ENCODE data around the gene ZFY. TPM values are rescaled to one million over a fixed set of nuclear protein-coding genes. Genes with fewer than 3 reads are reported as not detected.

ZFY gene
- total RNA-seq (2014; rRNA removed; shearing (Covaris generic)) = 6.2 and 8.2 TPM in 2 replicates

- DNase-seq (ENCODE audit: low spot score) = peak; percentile 19
Observed at GRCh38 chrY:2934861-2935715, at the start of gene ZFY. Gene ZFY (plus strand): TSS chrY:2935381. CDS start chrY:2953937, 18,556 bp downstream.

DNA sequence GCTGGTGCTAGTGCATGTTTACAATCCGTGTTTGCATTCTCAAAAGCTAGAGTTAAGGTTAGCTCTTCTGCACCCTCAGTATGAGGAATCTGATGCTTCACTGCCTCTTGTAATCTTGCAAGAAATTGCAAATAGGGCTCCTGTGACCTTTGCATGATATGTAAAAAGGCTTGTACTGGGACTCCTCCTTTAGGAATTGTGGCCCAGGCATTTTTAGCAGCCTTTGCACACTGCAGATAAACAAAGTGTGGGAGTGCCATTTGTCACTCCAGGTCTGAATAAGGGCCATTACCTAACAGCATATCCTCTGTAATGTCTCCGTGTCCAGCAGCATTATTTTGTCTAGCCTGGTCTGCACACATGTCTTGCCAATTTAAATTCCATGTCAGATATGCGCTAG is 49.3 kb upstream of the ZFY start:
- no peak for DNase-seq (ENCODE audit: low spot score)

- DNase-seq (ENCODE audit: low spot score) = peak; percentile 87
Observed at GRCh38 chrY:2887386-2887785, 47.8 kb upstream of the ZFY start.

DNA sequence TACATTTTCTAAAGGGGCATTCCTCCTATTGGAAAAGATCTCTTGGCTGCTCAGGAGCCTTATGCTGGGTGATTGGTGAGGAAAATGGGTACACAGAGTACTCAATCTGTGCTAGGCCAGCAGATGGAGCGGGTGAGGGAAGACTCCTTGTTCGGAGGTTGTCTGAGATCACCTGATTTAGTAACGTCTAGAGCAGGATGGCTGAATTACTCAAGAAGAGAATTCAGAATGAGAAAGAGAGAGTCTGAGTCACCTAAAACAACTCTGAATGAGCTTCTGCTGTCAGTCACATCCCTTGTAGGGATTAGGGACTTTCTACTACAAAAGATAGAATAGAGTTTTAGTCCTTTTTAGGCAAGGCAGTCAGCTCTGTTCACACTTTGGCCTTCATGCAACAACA is 47.2 kb upstream of the ZFY start:
- peak; percentile 60 for DNase-seq (ENCODE audit: low spot score)

GRCh38 chrY:2893471-2893870 is 41.7 kb upstream of the ZFY start:
- DNase-seq (ENCODE audit: low spot score) = no peak

DNA sequence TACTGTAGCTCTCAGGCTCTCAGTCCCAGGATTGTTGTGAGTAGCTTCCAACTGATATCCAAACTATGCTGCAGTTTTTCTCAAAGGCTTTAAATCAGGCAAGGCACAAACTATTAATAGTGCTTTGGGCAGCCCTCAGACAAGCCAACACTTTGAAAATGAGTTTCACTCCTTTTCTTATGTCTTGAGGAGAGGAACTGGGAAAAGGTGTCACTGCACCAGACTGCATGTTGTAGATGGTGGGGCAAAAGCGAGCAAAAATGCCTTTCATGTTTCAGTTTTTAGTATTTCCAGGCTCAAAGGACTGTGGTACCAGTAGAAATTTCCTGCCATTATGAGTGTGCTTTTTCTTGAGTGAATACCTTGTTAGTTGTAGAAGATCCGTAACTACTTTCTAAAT is 39.1 kb upstream of the ZFY start:
- no peak for DNase-seq (ENCODE audit: low spot score)

DNA sequence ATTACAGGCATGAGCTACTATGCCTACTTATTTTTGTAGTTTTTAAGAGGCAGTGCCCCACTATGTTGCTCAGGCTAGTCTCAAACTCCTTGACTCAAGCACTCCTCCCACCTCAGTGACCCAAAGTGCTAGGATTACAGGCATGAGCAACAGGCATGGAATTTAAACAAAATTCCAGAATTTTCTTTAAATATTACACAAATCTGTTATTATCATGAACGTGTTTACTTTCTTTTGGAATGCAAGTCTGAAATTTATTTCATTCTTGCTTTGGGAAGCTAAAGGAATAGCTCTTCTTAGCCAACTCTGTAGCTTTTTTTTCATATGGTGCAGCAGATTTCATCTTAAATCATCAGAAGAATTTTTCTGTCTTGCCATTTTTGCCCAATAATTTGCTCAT is 27.8 kb upstream of the ZFY start:
- no peak for DNase-seq (ENCODE audit: low spot score)

DNA sequence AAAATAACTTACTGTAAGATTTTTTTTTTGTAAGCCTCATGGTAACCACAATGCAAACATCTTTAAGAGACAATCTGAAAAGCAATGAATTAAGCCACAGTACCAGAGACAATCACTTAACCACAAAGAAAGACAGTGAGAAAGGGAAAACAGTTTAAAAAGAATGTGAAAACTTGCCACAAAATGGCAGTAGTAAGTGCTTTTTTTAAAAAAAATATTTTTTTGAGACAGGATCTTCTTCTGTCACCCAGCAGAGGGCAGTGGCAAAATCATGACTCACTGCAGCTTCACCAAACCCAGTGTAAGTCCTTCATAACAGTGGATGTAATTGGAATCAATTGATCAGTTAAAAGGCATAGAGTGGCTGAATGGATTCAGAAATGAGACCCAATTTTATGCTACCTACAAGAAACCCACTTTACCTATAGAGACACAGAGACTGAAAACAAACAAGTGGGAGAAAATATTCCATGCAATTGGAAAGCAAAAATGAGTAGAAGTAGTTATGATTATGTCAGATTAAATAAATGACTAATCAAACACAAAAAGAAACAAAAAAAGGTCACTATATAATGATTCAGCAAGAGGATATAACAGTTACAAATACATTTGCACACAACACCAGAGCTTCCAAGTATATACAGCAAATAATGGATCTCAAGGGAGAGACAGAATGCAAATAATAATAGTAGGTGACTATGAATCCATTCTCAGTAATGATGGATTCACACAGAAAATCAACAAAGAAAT is 21.9 kb upstream of the ZFY start:
- DNase-seq (ENCODE audit: low spot score) = peak; percentile 51

DNA sequence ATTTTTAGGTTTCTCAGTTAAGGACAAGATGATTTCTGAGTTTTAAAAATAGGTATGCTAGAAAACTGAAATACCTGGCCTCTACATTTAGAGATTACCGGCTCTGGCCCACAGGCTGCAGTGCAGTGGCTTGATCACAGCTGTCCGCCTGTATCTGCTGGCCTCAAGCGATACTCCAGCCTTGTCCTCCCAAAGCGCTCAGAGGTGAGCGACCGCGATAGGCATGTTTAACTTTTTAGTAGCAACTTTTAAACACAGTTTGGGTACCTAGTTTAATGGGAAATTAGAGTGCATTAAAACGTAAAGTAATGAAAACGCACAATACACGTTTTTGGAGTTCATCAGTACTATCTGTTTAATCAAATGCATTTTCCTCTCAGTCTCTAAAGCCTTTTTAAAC is 1.1 kb upstream of the ZFY start:
- DNase-seq (ENCODE audit: low spot score) = no peak

- peak; percentile 86 for DNase-seq (ENCODE audit: low spot score)
Observed at GRCh38 chrY:2935716-2936435, 695 bp downstream of the ZFY start.

DNA sequence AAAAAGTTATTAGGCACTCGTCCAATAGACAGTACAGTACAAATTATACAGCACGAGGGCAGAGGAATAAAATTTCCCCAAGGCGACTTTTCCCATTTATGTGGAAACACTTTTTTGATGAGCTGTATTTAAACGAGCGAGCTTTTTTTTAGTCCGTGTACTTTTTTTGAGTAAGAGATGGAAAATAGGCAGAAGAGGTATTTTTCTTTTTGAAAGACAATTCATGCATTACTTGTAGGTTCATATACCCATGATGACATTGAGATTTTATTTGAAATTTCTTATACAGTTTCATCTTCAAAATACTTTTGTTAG is 1.2 kb downstream of the ZFY start:
- DNase-seq (ENCODE audit: low spot score) = no peak

DNA sequence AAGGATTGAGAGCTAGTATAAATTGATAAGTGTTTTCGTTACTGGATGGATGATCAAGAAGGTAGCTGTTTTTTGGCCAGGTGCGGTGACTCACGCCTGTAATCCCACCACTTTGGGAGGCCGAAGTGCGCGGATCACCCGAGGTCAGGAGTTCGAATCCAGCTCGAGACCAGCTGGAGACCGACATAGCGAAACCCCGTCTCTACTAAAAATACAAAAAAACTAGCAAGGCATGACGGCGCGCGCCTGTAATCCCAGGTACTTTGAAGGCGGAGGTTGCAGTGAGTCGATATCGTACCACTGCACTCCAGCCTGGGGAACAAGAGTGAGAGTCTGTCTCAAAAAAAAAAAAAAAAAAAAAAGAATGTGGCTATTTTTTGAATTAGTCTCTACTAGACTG is 2.0 kb downstream of the ZFY start:
- no peak for DNase-seq (ENCODE audit: low spot score)

DNA sequence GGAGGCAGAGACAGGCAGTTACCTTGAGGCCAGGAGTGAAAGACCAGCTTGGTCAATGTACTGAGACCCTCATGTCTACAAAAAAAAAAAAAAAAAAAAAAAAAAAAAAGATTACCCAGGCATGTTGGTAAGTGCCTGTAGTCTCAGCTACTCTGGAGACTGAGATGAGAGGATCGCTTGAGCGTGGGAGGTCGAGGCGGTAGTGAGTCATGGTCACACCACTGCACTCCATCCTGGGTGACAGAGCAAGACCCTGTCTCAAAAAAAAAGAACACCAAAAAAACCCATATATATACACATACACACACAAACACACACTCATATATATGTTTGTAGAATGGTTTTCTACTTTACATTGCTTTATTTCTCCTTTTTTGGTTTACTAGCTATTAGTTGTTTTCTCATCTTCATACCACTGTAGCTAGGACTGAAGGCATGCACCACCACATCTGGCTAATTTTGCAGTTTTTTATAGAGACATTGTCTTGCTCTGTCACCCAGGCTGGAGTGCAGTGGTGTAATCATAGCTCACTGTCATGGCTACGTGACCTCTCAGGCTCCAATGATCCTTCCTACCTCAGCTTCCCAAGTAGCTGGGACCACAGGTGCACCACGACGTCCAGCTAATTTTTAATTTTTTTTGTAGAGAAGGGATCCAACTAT is 14.5 kb downstream of the ZFY start:
- DNase-seq (ENCODE audit: low spot score) = no peak

DNA sequence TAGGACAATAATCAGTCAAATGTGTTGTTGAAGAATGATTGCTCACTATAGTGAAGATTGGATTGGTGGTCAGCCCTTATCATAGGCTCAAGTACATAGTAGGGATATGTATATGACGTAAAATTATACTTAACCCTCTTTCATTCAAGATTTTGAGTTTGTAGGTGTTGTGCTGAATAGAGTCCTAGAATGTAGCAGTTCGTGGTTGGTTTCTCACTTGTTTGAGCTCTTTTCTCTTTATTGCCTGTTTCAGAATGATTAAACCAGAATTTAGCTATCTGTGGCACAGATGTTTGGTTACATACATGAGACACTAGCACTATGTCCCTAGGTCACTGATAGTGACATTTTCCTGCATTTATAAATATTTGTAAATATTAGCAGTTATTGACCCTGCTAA is 15.5 kb downstream of the ZFY start:
- no peak for DNase-seq (ENCODE audit: low spot score)

- no peak for DNase-seq (ENCODE audit: low spot score)
Observed at GRCh38 chrY:2952912-2953311, 17.7 kb downstream of the ZFY start.

- no peak for DNase-seq (ENCODE audit: low spot score)
Observed at GRCh38 chrY:2954735-2955134, 19.6 kb downstream of the ZFY start.

- DNase-seq (ENCODE audit: low spot score) = no peak
Observed at GRCh38 chrY:2955561-2955960, 20.4 kb downstream of the ZFY start.

DNA sequence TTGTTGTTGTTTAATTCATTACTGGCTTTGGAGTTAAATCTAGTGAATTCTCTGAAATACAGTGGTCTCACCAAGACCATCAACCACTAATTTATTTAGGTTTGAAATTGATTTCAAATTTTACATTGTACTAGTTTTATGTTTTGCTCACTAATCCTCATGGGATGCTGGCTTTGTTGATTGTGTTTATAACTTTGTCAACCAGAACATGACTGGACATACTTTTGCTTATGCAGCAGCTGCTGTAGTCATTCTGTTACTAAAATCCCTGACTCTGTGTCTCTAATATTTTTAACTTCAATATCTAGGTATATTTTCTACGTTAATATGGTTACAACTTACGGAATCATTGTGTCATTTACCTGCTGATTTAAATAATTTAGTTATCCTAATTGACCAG is 26.9 kb downstream of the ZFY start:
- no peak for DNase-seq (ENCODE audit: low spot score)

DNA sequence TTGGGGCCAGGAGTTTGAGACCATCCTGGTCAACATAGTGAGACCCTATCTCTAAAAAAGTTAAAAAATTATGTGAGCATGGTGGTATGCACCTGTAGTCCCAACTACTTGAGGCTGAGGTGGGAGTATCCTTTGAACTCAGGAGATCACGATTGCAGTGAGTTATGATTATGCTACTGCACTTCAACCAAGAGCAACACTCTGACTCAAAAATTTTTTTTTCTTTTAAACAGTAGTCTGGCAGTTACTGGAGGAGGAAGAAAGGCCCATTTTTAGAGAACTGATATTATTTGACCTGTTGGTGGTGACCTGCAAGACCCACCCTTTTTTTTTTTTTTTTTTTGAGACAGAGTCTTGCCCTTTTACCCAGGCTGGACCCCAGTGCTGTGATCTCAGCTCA is 29.6 kb downstream of the ZFY start:
- DNase-seq (ENCODE audit: low spot score) = no peak

DNA sequence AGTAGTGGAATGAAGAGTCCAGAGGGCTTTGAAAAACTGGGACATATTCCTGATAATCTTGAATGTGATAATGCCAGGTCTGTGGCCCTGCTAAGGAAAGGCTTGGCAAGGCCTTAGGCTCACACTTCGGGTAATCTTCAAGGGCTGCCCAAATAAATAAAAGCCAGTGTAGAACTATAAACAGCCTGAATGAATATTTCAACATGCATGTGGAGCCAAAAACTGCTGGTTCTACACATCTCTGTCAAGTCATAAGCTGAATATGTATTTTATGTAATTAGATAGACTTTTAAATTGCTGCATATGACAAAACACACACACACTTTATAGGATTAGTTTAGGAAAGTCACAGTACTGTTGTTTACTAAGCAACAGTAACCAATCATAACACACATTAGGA is 30.4 kb downstream of the ZFY start:
- DNase-seq (ENCODE audit: low spot score) = no peak

- no peak for DNase-seq (ENCODE audit: low spot score)
Observed at GRCh38 chrY:2969561-2969960, 34.4 kb downstream of the ZFY start.

DNA sequence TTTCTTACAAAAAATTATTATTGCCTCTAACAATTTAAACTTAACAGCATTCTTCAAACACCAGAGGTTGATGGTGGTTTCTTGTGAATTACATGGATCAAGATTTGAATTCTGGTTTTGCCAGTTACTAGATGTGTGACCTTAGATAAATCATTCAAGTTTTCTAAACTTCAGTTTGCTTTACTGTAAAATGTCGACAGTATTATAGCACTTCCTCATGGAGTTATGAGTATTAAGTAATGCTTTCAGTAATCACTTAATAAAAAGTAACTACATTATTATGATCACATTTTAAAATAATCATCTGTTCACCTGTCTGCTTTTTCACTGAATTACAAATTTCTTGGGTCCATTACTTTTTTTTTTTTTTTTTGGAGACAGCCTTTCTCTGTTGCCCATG is 37.5 kb downstream of the ZFY start:
- no peak for DNase-seq (ENCODE audit: low spot score)
